CD14-positive monocyte (primary cell): ENCODE data around the gene LNP1. TPM values are rescaled to one million over a fixed set of nuclear protein-coding genes. Genes with fewer than 3 reads are reported as not detected.

ENCODE experiments used
- DNase-seq, 3 donors: peaks; one replicate each; pipeline ENCODE4 v3.0.0-alpha.2; 2011 to 2022
- H2AFZ ChIP-seq: 2 replicates; pipeline ENCODE4 v1.6.0; 2012; ENCODE audit warnings: mild to moderate bottlenecking, low read depth, low read length, inconsistent platforms; ENCODE audit not compliant: insufficient read depth, poor library complexity, severe bottlenecking
- H3K27ac ChIP-seq, 2 donors: 1 replicate in 1 of 2; 2 replicates in 1 of 2; pipeline ENCODE4 v1.5.1; 2012 to 2013; ENCODE audit warnings: low read length in 2 of 2, control low read depth in 1 of 2, inconsistent platforms in 1 of 2, low read depth in 1 of 2, mild to moderate bottlenecking in 1 of 2
- H3K27me3 ChIP-seq, 2 donors: one replicate each; pipeline versions ENCODE4 v1.6.0 to v1.6.1; 2011 to 2013; ENCODE audit warnings: low read length in 2 of 2; ENCODE audit not compliant: control insufficient read depth in 2 of 2, insufficient read depth in 2 of 2
- H3K36me3 ChIP-seq, 2 donors: replicated peaks in 1 of 2; 1 replicate in 1 of 2; 2 replicates in 1 of 2; pipeline versions ENCODE4 v1.5.1 to v1.6.1; 2012 to 2013; ENCODE audit warnings: low read length in 2 of 2, control low read depth in 1 of 2, inconsistent platforms in 1 of 2, mild to moderate bottlenecking in 1 of 2; ENCODE audit not compliant: insufficient read depth in 2 of 2, control insufficient read depth in 1 of 2
- H3K4me1 ChIP-seq, 2 donors: 1 replicate in 1 of 2; 2 replicates in 1 of 2; pipeline versions ENCODE4 v1.5.1 to v1.6.1; 2012 to 2013; ENCODE audit warnings: low read length in 2 of 2, control low read depth in 1 of 2, inconsistent platforms in 1 of 2, mild to moderate bottlenecking in 1 of 2, moderate library complexity in 1 of 2; ENCODE audit not compliant: insufficient read depth in 2 of 2, control insufficient read depth in 1 of 2
- H3K4me2 ChIP-seq: replicated peaks from 2 replicates; pipeline ENCODE3; 2012; ENCODE audit warnings: low read length, moderate library complexity, mild to moderate bottlenecking; ENCODE audit not compliant: poor library complexity, severe bottlenecking; ENCODE audit errors: extremely low read depth
- H3K4me3 ChIP-seq, 3 experiments: fragments of 200-600 bp in 1 of 3; sonication (generic) in 1 of 3; replicated peaks in 1 of 3; 1 replicate in 2 of 3; 2 replicates in 1 of 3; pipeline ENCODE4 v1.5.1; 2011 to 2013; ENCODE audit warnings: low read length in 3 of 3, mild to moderate bottlenecking in 3 of 3, control low read depth in 2 of 3, low read depth in 2 of 3, inconsistent platforms in 1 of 3, moderate library complexity in 1 of 3
- H3K79me2 ChIP-seq: 2 replicates; pipeline ENCODE4 v1.6.0; 2012; ENCODE audit warnings: mild to moderate bottlenecking, control low read depth, inconsistent platforms, low read length, moderate library complexity; ENCODE audit not compliant: insufficient read depth
- H3K9ac ChIP-seq: 2 replicates; pipeline ENCODE4 v1.6.0; 2017; ENCODE audit warnings: low read length, mild to moderate bottlenecking; ENCODE audit not compliant: insufficient read depth, poor library complexity, severe bottlenecking
- H3K9me3 ChIP-seq, 2 donors: replicated peaks in 1 of 2; 1 replicate in 1 of 2; 2 replicates in 1 of 2; pipeline versions ENCODE4 v1.5.1 to v1.6.1; 2012 to 2013; ENCODE audit warnings: low read length in 2 of 2, control low read depth in 1 of 2; ENCODE audit not compliant: control insufficient read depth in 1 of 2, insufficient read depth in 1 of 2
- H4K20me1 ChIP-seq: 2 replicates; pipeline ENCODE4 v1.6.0; 2012; ENCODE audit warnings: mild to moderate bottlenecking, low read length, control low read depth, moderate library complexity; ENCODE audit not compliant: insufficient read depth
- H3K27ac Mint-ChIP-seq, 7 donors: one replicate each; pipeline ENCODE4 v1.8.0; 2020; ENCODE audit warnings: mild to moderate bottlenecking in 7 of 7, mixed read lengths in 7 of 7, moderate library complexity in 6 of 7, inconsistent platforms in 2 of 7
- H3K27me3 Mint-ChIP-seq, 3 donors: one replicate each; pipeline ENCODE4 v1.8.0; 2021 to 2022; ENCODE audit warnings: low read depth in 3 of 3, mild to moderate bottlenecking in 3 of 3, mixed read lengths in 3 of 3, moderate library complexity in 3 of 3, inconsistent platforms in 1 of 3
- H3K36me3 Mint-ChIP-seq, 2 donors: one replicate each; pipeline ENCODE4 v1.8.0; 2020; ENCODE audit warnings: mixed read lengths in 2 of 2, inconsistent platforms in 1 of 2, mild to moderate bottlenecking in 1 of 2
- H3K4me1 Mint-ChIP-seq: one replicate; pipeline ENCODE4 v1.8.0; 2020; ENCODE audit warnings: mild to moderate bottlenecking, mixed read lengths
- H3K4me3 Mint-ChIP-seq, 2 donors: one replicate each; pipeline ENCODE4 v1.8.0; 2020; ENCODE audit warnings: mild to moderate bottlenecking in 2 of 2, mixed read lengths in 2 of 2, moderate library complexity in 1 of 2
- H3K9me3 Mint-ChIP-seq, 7 donors: one replicate each; pipeline ENCODE4 v1.8.0; 2020 to 2022; ENCODE audit warnings: mixed read lengths in 7 of 7, mild to moderate bottlenecking in 6 of 7, moderate library complexity in 6 of 7, inconsistent platforms in 2 of 7
- CTCF ChIP-seq: fragments of 200-600 bp; IDR thresholded peaks from one replicate; pipeline ENCODE4 v1.8.0; 2022; ENCODE audit warnings: antibody characterized with exemption, mild to moderate bottlenecking
- WGBS: methylation state at CpG from one replicate; pipeline ENCODE4 v1.1.5; 2013; ENCODE audit warnings: missing lambda C conversion rate; ENCODE audit not compliant: insufficient coverage; 5-methylcytosine and 5-hydroxymethylcytosine counted together
- intact Hi-C, 2 donors: fragments of 100-400 bp; cut with micrococcal nuclease; formaldehyde crosslinking; loops; one replicate each; pipeline versions ENCODE4 v1.15.0 to v1.15.1; 2023
- polyA plus RNA-seq, 3 donors: library from polyadenylated mRNA; depleted of rRNA in 1 of 3; unstranded in 2 of 3; stranded (reverse) in 1 of 3; fragments of 300-500 nt in 2 of 3; fragments of >200 nt in 1 of 3; fragmentation: Illumina TruSeq in 2 of 3; gene quantifications; 1 replicate in 2 of 3; 2 replicates in 1 of 3; pipeline ENCODE4 v1.2.3, GENCODE V29; 2012 to 2021

The LNP1 gene
- polyA plus RNA-seq, 3 donors, result 0.07 to 0.26 (median 0.08) TPM

GRCh38 chr3:100458814-100459213, 57.5 kb downstream of the LNP1 start:
- intact Hi-C loops, result no loop called here
- H3K27me3 Mint-ChIP-seq, result no peaks in the 10 kb centered on the region
- Histone ChIP-seq H3K36me3 (no peaks in the 10 kb centered on the region), H3K4me2 (no peak overlapping the region), H2AFZ (no peak overlapping the region), H3K4me3 (no peak overlapping the region), H3K79me2 (no peaks in the 10 kb centered on the region), H3K9me3 (no peaks in the 10 kb centered on the region), H3K9ac (no peak overlapping the region), H3K4me1 (no peaks in the 10 kb centered on the region), H4K20me1 (no peaks in the 10 kb centered on the region), H3K27ac (no peak overlapping the region), H3K27me3 (no peaks in the 10 kb centered on the region)
- peaks cover 0 to 4% (median 0%) of the 10 kb centered on the region in 7 donors for H3K9me3 Mint-ChIP-seq
- no peak overlapping the region for H3K4me3 Mint-ChIP-seq
- no peaks in the 10 kb centered on the region for H3K36me3 Mint-ChIP-seq
- peaks cover 8% of the 10 kb centered on the region for H3K4me1 Mint-ChIP-seq
- WGBS, result 94% methylated on average over 1 of the region's 1 CpG
- no peak overlapping the region for H3K27ac Mint-ChIP-seq
- no peak for DNase-seq
- TF ChIP-seq CTCF, result no peak

GRCh38 chr3:100463002-100463401, 61.7 kb downstream of the LNP1 start:
- Mint-ChIP-seq H3K4me1 (peaks cover 18% of the 10 kb centered on the region), H3K27me3 (no peaks in the 10 kb centered on the region), H3K4me3 (no peak overlapping the region), H3K9me3 (peaks cover 0 to 3% (median 0%) of the 10 kb centered on the region in 7 donors), H3K36me3 (no peaks in the 10 kb centered on the region), H3K27ac (no peak overlapping the region)
- Histone ChIP-seq H3K4me1 (peaks cover 14 to 17% of the 10 kb centered on the region in 2 donors), H3K27me3 (no peaks in the 10 kb centered on the region), H2AFZ (no peak overlapping the region), H3K9me3 (no peaks in the 10 kb centered on the region), H3K36me3 (no peaks in the 10 kb centered on the region), H4K20me1 (no peaks in the 10 kb centered on the region), H3K79me2 (no peaks in the 10 kb centered on the region), H3K9ac (no peak overlapping the region), H3K4me3 (no peak overlapping the region), H3K27ac (no peak overlapping the region), H3K4me2 (no peak overlapping the region)
- DNase-seq, result peak; percentile 29 to 52 (median 48)
- TF ChIP-seq CTCF, result peak; percentile 78
- WGBS, result 7% methylated on average over 2 of the region's 3 CpGs
- intact Hi-C loops, result loop anchor here in 1 of 2 donors (5.0 kb wide), 1 partner anchor 129 kb away; no protein-coding TSS in a partner anchor
